Kidney glomerular epithelial cell (primary cell): ENCODE results near the gene CYP4B1.
A peak's percentile ranks its signal among the peaks of the same experiment; 100 is the strongest.
"Not testable (repeated sequence)": the region's sequence is repeated elsewhere in the genome, so short reads cannot be mapped to it uniquely, and the experiment has no call there.

Experiments
- DNase-seq: peaks from one replicate; lab custom pipeline; 2025; lab: John Stamatoyannopoulos, UW

Gene CYP4B1

GRCh38 chr1:46798810-46799209 is at the start of gene CYP4B1:
TSS of gene CYP4B1 (plus strand) at chr1:46799046. CDS start at chr1:46799082, 36 bp downstream.
- DNase-seq: no peak

- DNase-seq: no peak
Observed at GRCh38 chr1:46749404-46749803, 49.4 kb upstream of the CYP4B1 start.

- no peak for DNase-seq
Observed at GRCh38 chr1:46749921-46750404, 48.9 kb upstream of the CYP4B1 start.

DNA sequence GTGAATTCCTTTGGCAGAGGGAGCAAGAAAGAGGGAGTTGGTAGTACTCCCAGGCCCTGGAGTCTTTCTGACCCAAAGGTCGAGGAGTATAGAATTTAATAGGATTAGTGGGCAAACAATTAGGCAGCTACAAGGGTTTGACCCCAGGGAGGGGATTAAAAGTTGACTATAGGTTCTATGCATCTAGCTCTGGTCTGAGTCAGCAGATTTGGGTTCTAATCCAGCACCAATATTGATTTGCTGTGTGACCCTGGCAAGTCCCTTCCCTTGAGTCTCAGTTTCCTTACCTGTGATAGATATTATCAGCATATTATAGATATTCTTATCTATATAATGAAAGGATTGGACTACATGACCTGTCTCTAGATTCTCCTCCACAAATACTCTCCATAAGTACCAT is 44.9 kb upstream of the CYP4B1 start:
- DNase-seq: no peak

- DNase-seq: peak; percentile 58
Observed at GRCh38 chr1:46754707-46755106, 44.1 kb upstream of the CYP4B1 start.

DNA sequence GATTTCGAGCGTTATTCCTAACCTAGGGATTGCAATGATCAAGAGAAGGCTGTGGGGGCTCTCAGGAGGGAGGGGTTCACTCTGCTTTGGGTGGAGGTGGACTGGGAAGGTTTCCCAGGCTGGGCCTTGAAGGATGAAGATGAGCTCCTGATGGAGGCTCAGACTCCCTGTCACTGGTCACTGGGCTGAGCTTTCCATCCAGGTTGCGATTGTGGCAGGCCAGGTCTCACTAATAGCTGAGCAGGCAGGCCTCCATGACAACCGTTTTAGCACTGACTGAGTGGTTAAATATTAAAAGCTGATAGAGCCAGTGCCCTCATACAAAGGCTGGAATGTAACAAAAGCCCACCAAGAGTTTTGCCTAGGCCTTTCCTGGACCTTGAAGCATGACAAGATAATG is 43.7 kb upstream of the CYP4B1 start:
- DNase-seq: peak; percentile 82

DNA sequence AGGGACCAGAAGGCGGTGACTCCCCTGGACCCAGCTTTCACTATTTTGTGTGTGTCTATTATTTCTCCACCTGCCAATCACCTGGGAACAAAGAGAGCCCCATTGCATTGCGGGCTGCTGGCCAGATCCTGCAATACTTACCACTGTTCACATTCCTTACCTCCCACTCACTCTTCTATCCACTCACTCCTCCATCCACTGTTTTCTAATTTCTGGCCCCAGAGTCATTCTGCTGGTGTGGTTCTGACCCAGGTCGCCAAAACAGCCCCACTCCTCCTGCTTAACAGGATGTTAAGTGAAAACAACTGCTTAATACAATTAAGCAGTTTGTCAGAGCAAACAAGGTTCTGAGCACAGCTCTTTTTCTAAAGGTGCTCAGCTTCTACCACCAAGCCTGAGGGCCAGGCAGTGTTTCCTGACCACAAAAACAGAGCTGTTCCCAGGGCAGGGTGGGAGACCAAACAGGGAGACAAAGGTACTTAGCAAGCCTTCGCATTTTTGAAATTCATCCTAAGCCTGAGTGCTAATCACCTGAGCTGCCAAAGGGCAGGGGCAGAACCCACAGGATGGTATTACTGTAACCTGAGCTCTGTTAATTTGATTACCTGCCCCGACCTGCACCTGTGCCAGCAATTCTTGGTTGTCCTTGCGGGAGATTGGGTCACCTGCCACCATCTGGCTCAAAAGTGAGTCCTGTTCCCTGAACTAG is 41.4 kb upstream of the CYP4B1 start:
- peak; percentile 86 for DNase-seq

GRCh38 chr1:46757956-46758528 is 40.8 kb upstream of the CYP4B1 start:
- no peak for DNase-seq

DNA sequence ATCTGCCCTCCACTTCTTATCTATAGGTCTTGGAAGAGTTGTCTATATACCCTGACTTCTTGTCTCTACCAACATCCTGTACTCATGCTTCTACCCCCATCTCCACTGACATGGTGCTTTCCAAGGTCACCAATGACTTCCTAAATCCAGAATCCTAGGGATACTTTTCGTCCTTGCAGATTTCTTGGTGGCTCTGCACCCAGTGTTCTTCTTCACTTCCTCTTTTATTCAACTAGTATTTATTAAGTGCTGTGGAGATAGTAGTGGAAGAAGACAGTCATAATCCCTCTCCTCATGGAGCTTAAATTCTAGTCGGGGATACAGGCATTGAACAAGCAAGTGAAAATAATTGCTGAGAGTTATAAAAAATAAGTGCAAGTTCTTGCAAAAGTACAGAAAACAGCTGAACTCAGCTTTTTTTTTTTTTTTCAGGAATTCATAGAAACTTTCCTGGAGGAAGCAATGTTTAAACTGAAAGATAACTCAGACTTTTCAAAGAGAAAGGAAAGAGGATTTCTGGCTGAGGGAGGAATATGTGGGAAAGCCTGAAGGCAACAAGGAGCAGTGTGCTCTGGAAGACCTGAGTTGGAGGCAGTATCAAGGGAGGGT is 38.2 kb upstream of the CYP4B1 start:
- no peak for DNase-seq

DNA sequence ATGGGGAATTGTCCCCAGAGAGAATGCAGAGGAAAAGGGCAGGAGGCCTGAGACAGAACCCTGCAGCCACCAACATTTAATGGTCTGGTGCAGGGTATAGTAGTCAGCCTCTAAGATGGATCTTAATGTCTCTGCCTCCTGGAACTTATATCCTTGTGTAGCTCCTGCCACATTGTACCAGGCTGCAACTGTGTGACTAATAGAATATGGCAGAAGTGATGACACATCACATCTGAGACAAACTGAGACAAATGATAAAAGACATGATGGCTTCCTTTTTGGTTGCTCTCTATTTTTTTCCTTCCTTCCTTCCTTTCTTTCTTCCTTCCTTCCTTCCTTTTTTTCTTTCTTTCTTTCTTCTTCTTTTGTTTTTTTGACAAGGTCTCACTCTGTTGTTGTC is 37.1 kb upstream of the CYP4B1 start:
- no peak for DNase-seq

GRCh38 chr1:46764402-46764801 is 34.4 kb upstream of the CYP4B1 start:
- no peak for DNase-seq

DNA sequence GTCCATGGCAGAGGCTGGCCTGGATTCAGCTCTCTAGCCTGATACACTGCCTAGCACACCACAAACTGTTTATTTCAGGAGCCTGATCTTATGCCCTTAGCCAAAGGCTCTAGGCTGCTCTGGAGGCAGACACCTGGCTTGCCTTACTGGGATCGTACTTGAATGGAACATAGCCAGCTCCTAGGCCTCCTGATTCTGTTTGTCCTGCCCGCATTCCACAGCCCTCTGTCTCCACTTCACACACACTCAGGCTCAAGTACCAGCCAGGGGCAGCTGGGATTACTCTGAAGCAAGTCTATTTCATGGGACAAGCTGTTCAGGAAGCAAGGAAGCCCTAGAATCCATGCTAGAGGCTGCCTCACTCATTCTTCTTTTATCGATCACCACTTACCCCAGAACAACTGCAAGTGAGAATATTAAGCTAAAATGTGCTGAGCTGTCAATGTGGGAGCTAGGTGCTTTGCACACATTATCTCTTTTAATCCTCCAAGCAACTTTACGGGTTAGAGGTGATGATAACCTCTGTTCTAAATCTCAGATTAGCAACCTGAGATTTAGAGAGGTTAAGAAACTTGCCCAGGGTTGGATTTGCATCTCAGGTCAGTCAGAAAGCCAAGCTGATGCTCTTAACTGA is 31.1 kb upstream of the CYP4B1 start:
- DNase-seq: no peak

GRCh38 chr1:46768445-46768844 is 30.4 kb upstream of the CYP4B1 start:
- DNase-seq: no peak

GRCh38 chr1:46769028-46769740 is 29.7 kb upstream of the CYP4B1 start:
- DNase-seq: no peak

DNA sequence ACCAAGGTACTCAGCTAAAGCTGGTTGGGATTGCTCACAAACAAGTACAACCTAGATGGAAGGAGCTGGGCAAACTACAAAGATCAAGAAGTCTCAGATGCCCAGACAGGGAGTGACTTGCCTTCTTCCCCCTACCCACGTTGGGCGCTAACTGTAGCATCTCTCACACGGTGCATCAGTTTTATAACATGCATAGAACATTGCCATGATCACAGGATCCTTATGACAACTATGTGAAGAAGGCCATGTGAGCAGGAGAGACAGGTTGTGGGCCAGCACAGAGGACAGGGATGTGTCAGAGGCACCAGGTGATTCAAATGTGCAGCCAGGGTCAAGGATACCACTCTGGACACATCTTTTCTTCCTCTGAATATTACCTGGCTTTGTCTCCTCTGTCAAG is 28.3 kb upstream of the CYP4B1 start:
- DNase-seq: no peak

- DNase-seq: no peak
Observed at GRCh38 chr1:46772571-46772970, 26.3 kb upstream of the CYP4B1 start.

- no peak for DNase-seq
Observed at GRCh38 chr1:46774297-46774696, 24.5 kb upstream of the CYP4B1 start.

DNA sequence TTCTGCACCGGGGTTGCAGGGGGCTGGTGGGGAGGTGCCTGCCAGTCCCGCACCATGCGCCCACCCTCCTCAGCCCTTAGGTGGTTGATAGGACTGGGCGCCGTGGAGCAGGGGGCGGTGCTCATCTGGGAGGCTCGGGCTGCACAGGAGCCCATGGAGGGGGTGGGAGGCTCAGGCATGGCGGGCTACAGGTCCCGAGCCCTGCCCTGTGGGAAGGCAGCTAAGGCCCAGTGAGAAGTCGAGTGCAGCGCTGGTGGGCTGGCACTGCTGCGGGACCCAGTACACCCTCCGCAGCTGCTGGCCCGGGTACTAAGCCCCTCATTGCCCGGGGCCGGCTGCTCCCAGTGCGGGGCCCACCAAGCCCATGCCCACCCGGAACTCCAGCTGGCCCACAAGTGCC is 20.4 kb upstream of the CYP4B1 start:
- DNase-seq: not testable (repeated sequence)

DNA sequence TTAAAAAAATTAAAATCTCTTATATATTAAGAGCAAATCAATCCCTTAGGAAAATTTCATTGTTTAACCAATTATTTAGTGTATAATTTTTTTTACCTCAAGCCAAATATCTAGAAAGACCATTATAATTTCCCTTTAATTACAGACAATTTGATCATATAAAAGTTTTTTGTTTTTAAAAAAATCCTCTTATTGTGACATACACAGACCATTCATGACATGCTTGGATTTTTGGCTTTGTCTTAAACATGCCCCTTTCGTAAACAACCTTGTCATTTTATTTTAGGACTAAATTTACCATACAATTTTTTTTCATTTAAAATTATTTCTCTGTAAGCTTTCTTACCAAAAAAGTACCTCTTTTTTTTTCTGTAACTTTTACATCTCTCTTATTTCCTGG is 14.2 kb upstream of the CYP4B1 start:
- no peak for DNase-seq

DNA sequence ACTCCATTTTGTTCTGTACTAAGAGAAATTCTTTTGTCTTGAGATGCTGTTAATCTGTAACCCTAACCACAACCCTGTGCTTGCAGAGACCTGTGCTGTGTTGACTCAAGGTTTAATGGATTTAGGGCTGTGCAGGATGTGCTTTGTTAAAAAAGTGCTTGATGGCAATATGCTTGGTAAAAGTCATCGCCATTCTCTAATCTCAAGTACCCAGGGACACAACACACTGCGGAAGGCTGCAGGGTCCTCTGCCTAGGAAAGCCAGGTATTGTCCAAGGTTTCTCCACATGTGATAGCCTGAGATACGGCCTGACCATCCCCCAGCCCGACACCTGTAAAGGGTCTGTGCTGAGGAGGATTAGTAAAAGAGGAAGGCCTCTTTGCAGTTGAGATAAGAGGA is 10.2 kb upstream of the CYP4B1 start:
- DNase-seq: peak; percentile 40

GRCh38 chr1:46790446-46791101 is 8.3 kb upstream of the CYP4B1 start:
- DNase-seq: no peak

DNA sequence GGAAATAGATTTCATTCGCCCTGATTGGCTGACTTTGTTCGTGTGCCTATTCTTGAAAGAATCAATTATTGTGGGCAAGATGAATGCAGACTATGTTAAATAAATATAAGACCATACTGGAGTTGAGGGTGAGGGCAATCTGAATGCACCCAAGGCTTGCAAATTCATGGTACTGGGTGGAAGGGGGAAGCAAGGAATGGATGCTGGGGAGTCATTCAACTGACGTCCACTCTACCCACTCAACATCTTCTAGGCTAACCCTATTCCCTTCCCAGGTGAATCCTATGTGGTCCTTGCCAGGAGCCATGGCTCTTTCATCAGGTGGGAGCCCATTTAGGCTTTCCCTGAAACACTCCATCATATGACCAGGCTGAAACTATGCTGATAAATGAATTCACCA is 5.7 kb upstream of the CYP4B1 start:
- DNase-seq: no peak
